Fibroblast of skin of right quadriceps (primary cell): ENCODE measurements around the gene TENM4.

Experiments
- DNase-seq: peaks from one replicate; pipeline ENCODE4 v3.0.0-alpha.2; 2013

TENM4 gene

GRCh38 chr11:79101656-79102055 lies 339.2 kb downstream of the TENM4 start:
- no peak for DNase-seq

GRCh38 chr11:79100093-79100910 lies 340.5 kb downstream of the TENM4 start:
- peak; percentile 55 for DNase-seq

GRCh38 chr11:79098146-79098545 lies 342.7 kb downstream of the TENM4 start:
- no peak for DNase-seq

- peak; percentile 19 for DNase-seq
Observed at GRCh38 chr11:79097246-79097875, 343.5 kb downstream of the TENM4 start.

GRCh38 chr11:79095424-79095823 lies 345.4 kb downstream of the TENM4 start:
- no peak for DNase-seq

DNA sequence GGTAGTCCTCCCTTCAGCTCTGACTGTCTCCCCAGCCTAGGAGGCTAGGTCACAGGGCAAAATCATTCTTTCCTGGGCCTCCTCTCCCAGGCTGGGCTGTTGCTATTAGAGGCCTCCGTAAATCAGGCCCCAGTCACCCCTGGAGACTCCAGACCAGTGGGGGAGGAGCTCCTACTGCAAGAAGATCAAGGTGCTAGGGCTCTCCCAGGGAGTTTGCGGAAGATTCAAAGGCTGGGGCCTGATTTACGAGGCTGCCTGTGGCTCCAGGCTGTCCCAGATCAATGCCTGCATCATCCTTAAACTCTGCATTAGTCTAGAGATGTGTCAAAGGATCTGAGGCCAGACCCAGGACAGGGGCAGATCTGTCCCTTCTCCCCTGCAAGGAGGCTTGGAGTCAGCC lies 346.2 kb downstream of the TENM4 start:
- no peak for DNase-seq

DNA sequence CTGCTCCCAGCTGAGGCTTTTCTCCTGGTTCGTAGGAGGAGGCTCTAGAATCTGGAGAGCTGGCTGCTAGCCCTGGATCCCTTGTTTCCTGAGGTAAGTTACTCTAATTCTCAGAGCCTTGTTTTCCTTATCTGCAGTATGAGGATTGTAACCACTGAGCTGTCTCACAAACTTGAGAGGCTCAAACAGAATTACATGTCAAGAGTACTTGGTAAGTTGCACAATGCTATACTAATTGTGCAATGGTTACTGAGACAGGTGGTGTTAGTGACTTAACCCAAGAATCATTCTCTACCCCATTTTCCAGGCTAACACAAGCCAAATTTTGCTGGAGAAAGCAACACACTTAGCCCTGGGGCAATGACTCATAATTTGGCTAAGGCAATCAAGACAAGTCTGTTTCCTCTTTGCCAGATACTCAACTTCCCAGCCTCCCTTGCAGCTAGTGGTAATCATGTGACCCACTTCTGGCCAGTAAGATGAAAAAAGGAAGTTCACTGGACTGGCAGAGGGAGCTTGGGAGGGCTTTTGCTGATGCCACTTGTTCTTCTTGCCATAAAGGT lies 348.0 kb downstream of the TENM4 start:
- peak; percentile 99 for DNase-seq

- DNase-seq = no peak
Observed at GRCh38 chr11:79090191-79090705, 350.6 kb downstream of the TENM4 start.

DNA sequence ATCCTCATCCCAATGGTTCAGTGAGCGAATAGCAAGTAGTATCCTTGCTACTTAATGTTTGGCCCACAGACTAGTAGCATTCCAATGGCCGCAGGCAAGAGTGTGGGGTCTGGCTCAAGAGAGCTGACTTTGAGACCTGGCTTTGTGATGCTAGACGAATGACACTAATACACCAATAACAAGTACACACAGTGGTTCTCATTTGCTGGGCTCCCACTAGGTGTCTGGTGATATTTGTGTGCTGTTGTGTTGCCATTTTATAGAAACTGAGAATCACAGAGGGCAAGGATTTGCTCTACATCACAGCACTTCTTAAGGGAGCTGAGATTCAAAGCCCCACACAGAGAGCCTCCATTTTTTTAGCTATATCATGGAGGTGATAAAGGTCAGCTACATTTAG lies 351.2 kb downstream of the TENM4 start:
- no peak for DNase-seq

DNA sequence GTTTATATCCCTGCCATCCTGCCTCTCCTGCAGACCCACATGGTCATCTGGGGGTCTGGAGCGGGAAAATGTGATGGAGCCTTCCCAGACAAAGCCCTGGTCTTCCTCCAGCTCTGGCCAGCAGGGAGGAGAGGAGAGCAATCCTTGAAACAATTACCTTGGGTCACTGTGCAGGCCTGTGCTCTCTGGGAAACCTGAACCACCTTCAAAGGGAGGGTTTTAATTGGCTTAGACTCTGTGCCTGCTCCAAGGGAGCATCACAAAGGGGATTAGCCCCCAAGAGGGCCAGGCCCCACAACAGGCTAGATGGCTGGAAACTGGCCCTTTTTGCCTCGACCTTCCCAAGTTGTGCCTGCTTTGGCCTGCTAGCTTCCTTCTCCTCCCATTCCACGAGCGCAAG lies 351.9 kb downstream of the TENM4 start:
- no peak for DNase-seq

- DNase-seq = peak; percentile 35
Observed at GRCh38 chr11:79087961-79088318, 352.9 kb downstream of the TENM4 start.

DNA sequence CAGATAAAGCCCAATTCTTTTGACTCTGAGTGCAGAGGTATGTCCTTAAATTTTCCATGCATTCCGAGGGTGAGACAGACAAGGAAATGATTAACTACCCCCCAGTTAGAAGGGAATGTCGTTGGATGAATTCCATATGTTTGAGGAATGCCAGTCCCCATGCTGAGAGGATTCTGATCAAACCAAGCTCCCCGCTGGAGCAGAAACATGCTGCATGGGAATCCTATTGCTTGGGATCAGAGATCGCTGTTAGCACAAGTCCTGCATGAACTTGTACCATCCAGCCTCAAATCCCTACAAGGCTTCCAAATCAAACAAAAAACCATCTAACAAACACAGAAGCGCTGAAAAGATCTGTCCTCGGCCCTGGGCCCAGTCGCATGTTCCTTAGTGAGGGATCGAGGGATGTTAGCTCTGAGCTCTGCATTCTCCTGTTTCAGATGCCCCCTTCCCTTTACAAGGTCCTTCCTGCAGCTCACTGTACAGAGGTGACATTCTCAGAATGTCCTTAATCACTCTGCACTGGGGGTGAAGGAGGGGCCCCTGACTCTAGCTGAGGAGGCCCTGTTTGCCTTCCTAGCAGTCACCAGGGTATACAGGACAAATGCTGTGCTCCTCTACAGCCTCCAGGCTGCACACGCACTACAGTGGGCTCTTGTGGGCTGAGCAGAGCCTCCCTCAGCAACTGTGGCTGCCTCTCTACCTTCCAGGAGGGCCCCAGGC lies 353.4 kb downstream of the TENM4 start:
- DNase-seq = peak; percentile 97

DNA sequence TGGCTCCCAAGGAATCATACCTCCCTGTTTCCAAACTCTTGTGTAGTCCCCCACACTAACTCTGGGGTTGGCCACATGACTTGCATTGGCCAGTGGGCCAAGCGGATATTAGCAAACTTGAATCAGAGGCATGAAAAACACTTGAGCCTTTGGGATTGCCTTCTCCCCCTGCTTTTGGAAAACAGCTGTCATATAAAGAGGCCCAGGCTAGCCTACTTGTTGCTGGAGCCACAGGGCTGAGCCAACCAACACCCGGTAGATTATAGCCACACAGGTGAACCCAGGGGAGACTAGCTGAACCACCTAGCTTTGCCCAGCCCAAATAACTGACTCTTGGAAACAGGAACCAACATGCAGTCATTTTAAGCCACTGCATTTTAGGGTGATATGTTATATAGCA lies 354.8 kb downstream of the TENM4 start:
- no peak for DNase-seq

DNA sequence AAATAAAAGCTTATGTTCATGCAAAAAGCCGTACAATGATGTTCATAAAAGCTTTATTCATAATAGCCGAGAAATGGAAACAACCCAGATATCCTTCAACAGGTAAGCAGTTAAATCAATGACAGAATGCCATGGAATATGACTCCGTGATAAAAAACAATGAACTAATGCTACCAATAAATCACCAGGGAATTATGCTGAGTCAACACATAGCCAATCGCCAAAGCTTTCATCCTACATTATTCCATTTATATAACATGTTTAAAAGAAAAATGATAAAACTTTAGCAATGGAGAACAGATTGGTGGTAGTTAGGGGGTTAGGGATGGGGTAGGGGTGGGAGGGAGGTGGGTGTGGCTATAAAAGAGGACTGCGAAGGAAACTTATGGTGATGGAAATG lies 356.4 kb downstream of the TENM4 start:
- no peak for DNase-seq

DNA sequence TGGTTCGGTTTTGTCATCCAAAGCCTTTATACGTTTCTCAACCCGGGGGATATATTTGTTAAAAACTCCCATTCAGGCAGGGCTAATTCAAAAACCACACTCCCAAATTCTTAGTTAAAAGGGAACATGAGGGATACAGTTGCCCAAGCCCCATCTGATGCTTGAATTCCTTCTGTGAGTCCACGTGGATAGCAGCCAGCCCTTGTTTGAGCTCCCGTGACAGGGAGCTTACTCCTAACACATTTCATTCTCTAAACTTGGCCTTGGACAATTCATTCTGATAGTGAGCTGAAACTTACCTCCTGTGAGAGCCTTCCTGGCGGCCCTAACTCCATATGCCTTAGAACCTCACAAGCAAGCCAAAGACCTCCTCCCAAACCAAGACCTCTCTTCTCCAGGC lies 357.5 kb downstream of the TENM4 start:
- DNase-seq = peak; percentile 24

DNA sequence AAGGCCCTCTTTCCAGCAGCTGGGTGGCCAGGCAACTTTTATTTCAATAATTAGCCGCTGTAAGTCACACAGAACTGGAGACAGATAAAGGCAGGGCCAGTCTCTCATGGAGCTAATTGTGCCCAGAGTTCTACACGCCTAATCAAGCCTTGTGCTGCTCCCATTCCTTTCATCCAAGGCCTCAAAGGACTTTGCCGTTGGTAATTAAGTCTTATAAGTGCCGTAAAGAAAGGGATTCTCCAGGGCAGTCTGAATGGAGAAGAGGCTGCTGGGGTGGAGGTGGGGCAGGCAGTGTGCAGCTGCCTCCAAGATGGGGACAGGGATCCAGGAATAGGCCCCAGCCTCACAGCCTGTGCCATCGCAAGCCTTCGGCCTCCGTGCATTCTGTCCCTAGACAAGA lies 357.9 kb downstream of the TENM4 start:
- DNase-seq = no peak

GRCh38 chr11:79082280-79082679 lies 358.6 kb downstream of the TENM4 start:
- no peak for DNase-seq

- DNase-seq = peak; percentile 64
Observed at GRCh38 chr11:79081471-79082031, 359.3 kb downstream of the TENM4 start.

DNA sequence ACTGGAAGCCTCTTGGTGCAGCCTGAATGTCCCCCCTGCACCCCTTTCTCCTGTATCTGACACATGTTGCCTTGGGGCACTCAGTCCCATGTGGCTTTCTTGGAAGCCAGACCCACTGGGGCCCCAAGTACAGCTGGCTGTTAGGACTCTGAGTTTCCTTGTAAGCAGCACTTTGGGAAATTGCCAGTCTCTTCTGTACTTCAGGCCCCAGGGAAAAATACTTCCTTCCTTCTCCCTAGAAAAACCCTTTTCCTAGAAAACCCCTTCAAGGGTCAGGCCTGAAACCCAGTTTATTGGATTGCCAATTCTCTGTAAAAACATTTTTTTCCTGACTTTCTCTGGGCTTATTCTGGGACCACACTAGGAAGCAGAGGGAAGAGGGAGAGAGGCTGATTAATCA lies 360.3 kb downstream of the TENM4 start:
- no peak for DNase-seq

DNA sequence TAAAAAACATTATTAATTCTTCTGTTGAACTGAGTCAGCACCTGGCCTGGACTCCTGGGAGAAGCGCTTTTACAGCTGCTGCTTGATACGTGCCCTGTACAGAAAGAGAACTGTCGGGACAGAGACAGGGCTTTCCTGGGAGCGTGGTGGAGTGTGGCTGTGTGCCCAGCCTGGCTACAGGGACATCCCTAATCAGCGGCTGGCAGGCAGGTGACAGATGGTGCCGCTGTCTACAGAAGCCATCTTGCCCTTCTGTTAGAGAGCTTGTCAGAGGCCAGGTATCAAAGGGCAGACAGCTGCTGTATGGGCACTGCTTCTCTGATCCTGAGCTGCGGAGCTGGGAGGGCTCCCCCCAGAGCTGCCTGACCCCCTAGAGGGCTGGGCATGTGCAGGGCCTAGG lies 361.8 kb downstream of the TENM4 start:
- DNase-seq = no peak

- peak; percentile 26 for DNase-seq
Observed at GRCh38 chr11:79078456-79078855, 362.4 kb downstream of the TENM4 start.

- DNase-seq = peak; percentile 42
Observed at GRCh38 chr11:79077702-79078330, 363.0 kb downstream of the TENM4 start.
